Gastroesophageal sphincter (tissue), 3 donors: ENCODE measurements around the gene LDLRAP1.

ENCODE experiments used
- CTCF ChIP-seq, 4 experiments: fragments of 200-600 bp in 2 of 4; fragments of 450-650 bp in 2 of 4; sonication (generic) in 1 of 4; IDR thresholded peaks; one replicate each; pipeline ENCODE4 v1.5.1; 2017 to 2019; ENCODE audit warnings: antibody characterized with exemption in 4 of 4, mild to moderate bottlenecking in 2 of 4, moderate library complexity in 2 of 4
- EP300 ChIP-seq: sonication (generic); formaldehyde crosslinking; IDR thresholded peaks from one replicate; pipeline ENCODE4 v1.6.1; 2017; ENCODE audit warnings: antibody characterized with exemption, mild to moderate bottlenecking
- POLR2A ChIP-seq, 2 donors: fragments of 450-650 bp; IDR thresholded peaks; one replicate each; pipeline ENCODE4 v1.6.1; 2017; ENCODE audit warnings: antibody characterized with exemption in 2 of 2, mild to moderate bottlenecking in 2 of 2, moderate library complexity in 1 of 2

- TF ChIP-seq POLR2A (IDR thresholded peaks at IDR 0.05) = no peak
- no peak for TF ChIP-seq EP300
- TF ChIP-seq CTCF (IDR thresholded peaks at IDR 0.05) = no peak
Observed at GRCh38 chr1:25532970-25533369, 10.4 kb upstream of the LDLRAP1 start.
